Endothelial cell of umbilical vein (primary cell): ENCODE measurements around the gene RILPL1.

Source experiments
- CTCF ChIP-seq, 2 donors: IDR thresholded peaks; 1 replicate in 1 of 2; 2 replicates in 1 of 2; pipeline ENCODE4 v1.5.1; 2011; ENCODE audit warnings: low read length in 2 of 2, mild to moderate bottlenecking in 2 of 2, moderate library complexity in 2 of 2, control low read depth in 1 of 2, inconsistent platforms in 1 of 2, low read depth in 1 of 2; ENCODE audit not compliant: insufficient read depth in 1 of 2; ENCODE audit errors: extremely low read depth in 1 of 2
- EZH2 ChIP-seq: IDR thresholded peaks from 2 replicates; pipeline ENCODE4 v1.6.1; 2012; ENCODE audit warnings: borderline replicate concordance, low read depth, mild to moderate bottlenecking, moderate library complexity, low read length, inconsistent platforms; ENCODE audit not compliant: severe bottlenecking
- GATA2 ChIP-seq: IDR thresholded peaks from 2 replicates; pipeline ENCODE4 v1.7.0; 2011; ENCODE audit warnings: low read depth, mild to moderate bottlenecking, moderate library complexity, mixed read lengths, low read length; ENCODE audit not compliant: insufficient read length, insufficient read depth
- JUN ChIP-seq: IDR thresholded peaks from 2 replicates; pipeline ENCODE4 v1.6.1; 2011; ENCODE audit warnings: borderline replicate concordance, low read depth; ENCODE audit not compliant: insufficient read length, insufficient read depth
- MAX ChIP-seq: IDR thresholded peaks from 2 replicates; pipeline ENCODE4 v1.6.1; 2011; ENCODE audit not compliant: insufficient read depth, insufficient read length
- MYC ChIP-seq: IDR thresholded peaks from one replicate; pipeline ENCODE4 v1.6.1; 2011; ENCODE audit warnings: mild to moderate bottlenecking, low read depth, low read length
- POLR2A ChIP-seq: IDR thresholded peaks from 2 replicates; pipeline ENCODE4 v1.6.1; 2012; ENCODE audit warnings: low read depth, mild to moderate bottlenecking, control low read depth, low read length
- POLR2AphosphoS5 ChIP-seq: IDR thresholded peaks from 2 replicates; pipeline ENCODE4 v1.6.1; 2012; ENCODE audit warnings: low read depth, mild to moderate bottlenecking, control low read depth, low read length, moderate library complexity; ENCODE audit not compliant: insufficient read depth

GRCh38 chr12:123485756-123486155, 47.8 kb downstream of the RILPL1 start:
- TF ChIP-seq EZH2: no peak
- TF ChIP-seq CTCF (IDR thresholded peaks at IDR 0.05; ENCODE audit: extremely low read depth in 1 of 2, insufficient read depth in 1 of 2, low read depth in 1 of 2, low read length in 2 of 2): no peak
- no peak for TF ChIP-seq POLR2AphosphoS5
- TF ChIP-seq GATA2: no peak
- TF ChIP-seq POLR2A: no peak
- no peak for TF ChIP-seq MYC
- TF ChIP-seq MAX: no peak
- TF ChIP-seq JUN: no peak
